Measurements from ENCODE around the gene PSENEN.
"Not testable (repeated sequence)": the region's sequence is repeated elsewhere in the genome, so short reads cannot be mapped to it uniquely, and the experiment has no call there.

The PSENEN gene

GRCh38 chr19:35764432-35765315 is 19.2 kb downstream of the PSENEN start:
- Mint-ChIP-seq H3K27me3 (no peaks in the 10 kb centered on the region), H3K9me3 (ENCODE audit: low read depth) (no peaks in the 10 kb centered on the region), H3K27ac (no peak overlapping the region), H3K36me3 (no peaks in the 10 kb centered on the region), H3K4me1 (ENCODE audit: low read depth) (no peaks in the 10 kb centered on the region), H3K4me3 (no peak overlapping the region)

- H3K9me3 Mint-ChIP-seq (ENCODE audit: low read depth) = no peaks in the 10 kb centered on the region
- H3K27ac Mint-ChIP-seq = no peak overlapping the region
- no peaks in the 10 kb centered on the region for H3K36me3 Mint-ChIP-seq
- no peaks in the 10 kb centered on the region for H3K4me1 Mint-ChIP-seq (ENCODE audit: low read depth)
- no peaks in the 10 kb centered on the region for H3K27me3 Mint-ChIP-seq
- no peak overlapping the region for H3K4me3 Mint-ChIP-seq
These were observed 21.2 kb downstream of the PSENEN start for GRCh38 chr19:35766571-35767104.

GRCh38 chr19:35767288-35768081 is 22.0 kb downstream of the PSENEN start:
- Mint-ChIP-seq H3K36me3 (no peaks in the 10 kb centered on the region), H3K4me3 (no peak overlapping the region), H3K9me3 (ENCODE audit: low read depth) (no peaks in the 10 kb centered on the region), H3K4me1 (ENCODE audit: low read depth) (no peaks in the 10 kb centered on the region), H3K27me3 (no peaks in the 10 kb centered on the region), H3K27ac (no peak overlapping the region)

GRCh38 chr19:35768082-35768421 is 22.6 kb downstream of the PSENEN start:
- Mint-ChIP-seq H3K36me3 (no peaks in the 10 kb centered on the region), H3K27me3 (no peaks in the 10 kb centered on the region), H3K9me3 (ENCODE audit: low read depth) (no peaks in the 10 kb centered on the region), H3K4me3 (no peak overlapping the region), H3K4me1 (ENCODE audit: low read depth) (no peaks in the 10 kb centered on the region), H3K27ac (no peak overlapping the region)

- not testable (repeated sequence) for H3K4me3 Mint-ChIP-seq; H3K36me3 Mint-ChIP-seq; H3K27me3 Mint-ChIP-seq; H3K9me3 Mint-ChIP-seq (ENCODE audit: low read depth); H3K27ac Mint-ChIP-seq; H3K4me1 Mint-ChIP-seq (ENCODE audit: low read depth)
These were observed 26.9 kb downstream of the PSENEN start for GRCh38 chr19:35772362-35772761.

- H3K27me3 Mint-ChIP-seq = no peaks in the 10 kb centered on the region
- H3K36me3 Mint-ChIP-seq = no peaks in the 10 kb centered on the region
- H3K4me1 Mint-ChIP-seq (ENCODE audit: low read depth) = peaks cover 7% of the 10 kb centered on the region
These were observed 27.8 kb downstream of the PSENEN start for GRCh38 chr19:35773020-35773806.

GRCh38 chr19:35774274-35775045 is 29.0 kb downstream of the PSENEN start:
- no peaks in the 10 kb centered on the region for H3K27me3 Mint-ChIP-seq
- H3K4me3 Mint-ChIP-seq = peak overlapping the region; percentile 83
- H3K36me3 Mint-ChIP-seq = no peaks in the 10 kb centered on the region
- H3K9me3 Mint-ChIP-seq (ENCODE audit: low read depth) = no peaks in the 10 kb centered on the region
- H3K27ac Mint-ChIP-seq = no peak overlapping the region
- H3K4me1 Mint-ChIP-seq (ENCODE audit: low read depth) = peaks cover 7% of the 10 kb centered on the region

More at GRCh38 chr19:35773020-35773806, 27.8 kb downstream of the PSENEN start:
- Mint-ChIP-seq H3K27ac (no peak overlapping the region), H3K9me3 (ENCODE audit: low read depth) (no peaks in the 10 kb centered on the region), H3K4me3 (no peak overlapping the region)

GRCh38 chr19:35775046-35775297 is 29.5 kb downstream of the PSENEN start:
- H3K27me3 Mint-ChIP-seq = no peaks in the 10 kb centered on the region
- H3K27ac Mint-ChIP-seq = no peak overlapping the region
- H3K36me3 Mint-ChIP-seq = no peaks in the 10 kb centered on the region
- peaks cover 7% of the 10 kb centered on the region for H3K4me1 Mint-ChIP-seq (ENCODE audit: low read depth)
- peak overlapping the region; percentile 83 for H3K4me3 Mint-ChIP-seq
- H3K9me3 Mint-ChIP-seq (ENCODE audit: low read depth) = no peaks in the 10 kb centered on the region

- H3K9me3 Mint-ChIP-seq (ENCODE audit: low read depth) = no peaks in the 10 kb centered on the region
- peaks cover 7% of the 10 kb centered on the region for H3K4me1 Mint-ChIP-seq (ENCODE audit: low read depth)
- no peaks in the 10 kb centered on the region for H3K27me3 Mint-ChIP-seq
- H3K36me3 Mint-ChIP-seq = no peaks in the 10 kb centered on the region
- no peak within 1 kb of the TSS for H3K27ac Mint-ChIP-seq
- H3K4me3 Mint-ChIP-seq = peak within 1 kb of the TSS; percentile 83
These were observed 30.0 kb downstream of the PSENEN start, which contains the start of gene ARHGAP33 for GRCh38 chr19:35775298-35776101. TSS of gene ARHGAP33 (plus strand) at chr19:35775564. CDS start at chr19:35775659, 95 bp downstream.

- Mint-ChIP-seq H3K4me1 (ENCODE audit: low read depth) (peaks cover 7% of the 10 kb centered on the region), H3K27ac (no peak overlapping the region), H3K36me3 (no peaks in the 10 kb centered on the region), H3K27me3 (no peaks in the 10 kb centered on the region), H3K9me3 (ENCODE audit: low read depth) (no peaks in the 10 kb centered on the region), H3K4me3 (peak overlapping the region; percentile 77)
These were observed 30.8 kb downstream of the PSENEN start for GRCh38 chr19:35776102-35776788.

GRCh38 chr19:35777086-35777841 is 31.8 kb downstream of the PSENEN start:
- no peak overlapping the region for H3K27ac Mint-ChIP-seq
- H3K36me3 Mint-ChIP-seq = no peaks in the 10 kb centered on the region
- peaks cover 7% of the 10 kb centered on the region for H3K4me1 Mint-ChIP-seq (ENCODE audit: low read depth)
- no peaks in the 10 kb centered on the region for H3K27me3 Mint-ChIP-seq
- peak overlapping the region; percentile 11 for H3K4me3 Mint-ChIP-seq
- H3K9me3 Mint-ChIP-seq (ENCODE audit: low read depth) = no peaks in the 10 kb centered on the region

GRCh38 chr19:35777961-35778360 is 32.5 kb downstream of the PSENEN start:
- Mint-ChIP-seq H3K4me1 (ENCODE audit: low read depth) (peaks cover 7% of the 10 kb centered on the region), H3K36me3 (no peaks in the 10 kb centered on the region), H3K9me3 (ENCODE audit: low read depth) (no peaks in the 10 kb centered on the region), H3K27ac (no peak overlapping the region), H3K27me3 (no peaks in the 10 kb centered on the region), H3K4me3 (no peak overlapping the region)

- H3K9me3 Mint-ChIP-seq (ENCODE audit: low read depth) = no peaks in the 10 kb centered on the region
- no peak overlapping the region for H3K27ac Mint-ChIP-seq
- no peak overlapping the region for H3K4me3 Mint-ChIP-seq
- H3K4me1 Mint-ChIP-seq (ENCODE audit: low read depth) = peaks cover 7% of the 10 kb centered on the region
- no peaks in the 10 kb centered on the region for H3K36me3 Mint-ChIP-seq
- no peaks in the 10 kb centered on the region for H3K27me3 Mint-ChIP-seq
These were observed 33.6 kb downstream of the PSENEN start for GRCh38 chr19:35779033-35779432.
